GM13976 (cell line): Measurements from ENCODE around the gene PODXL.

Experiments used
- DNase-seq: peaks from one replicate; pipeline ENCODE4 v3.0.0; 2012; ENCODE audit warnings: low spot score
- in situ Hi-C: fragments of 300-500 bp; cut with MboI; formaldehyde crosslinking; loops from one replicate; pipeline ENCODE4 v1.12.0; 2022; ENCODE audit warnings: low sequenced_read_pairs, mixed read lengths, inconsistent platforms; ENCODE audit not compliant: unreplicated experiment
- TF ChIP-seq, protein P1 (sequence below): IDR thresholded peaks from 2 replicates; pipeline ENCODE4 v1.5.1; 2012; ENCODE audit warnings: borderline replicate concordance, mild to moderate bottlenecking; ENCODE audit not compliant: insufficient read depth; ENCODE audit errors: extremely low read depth, missing control alignments, control extremely low read depth

PODXL gene

DNA sequence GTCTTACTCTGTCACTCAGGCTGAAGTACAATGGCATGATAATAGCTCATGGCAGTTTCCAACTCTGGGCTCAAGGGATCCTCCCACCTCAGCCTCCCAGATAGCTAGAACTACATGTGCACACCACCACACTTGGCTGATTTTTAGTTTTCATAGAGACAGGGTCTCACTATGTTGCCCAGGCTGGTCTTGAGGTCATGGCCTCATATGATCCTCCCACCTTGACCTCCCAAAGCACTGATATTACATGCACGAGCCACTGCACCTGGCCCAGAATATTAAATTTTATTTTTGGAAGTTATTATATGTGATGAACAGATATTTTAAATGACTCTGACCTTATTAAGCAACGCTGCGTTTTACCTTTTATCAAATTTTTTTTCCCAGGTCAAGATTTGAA is 94.4 kb downstream of the PODXL start:
- in situ Hi-C loops, result no loop called here
- DNase-seq, result no peak
- TF ChIP-seq, protein P1, sequence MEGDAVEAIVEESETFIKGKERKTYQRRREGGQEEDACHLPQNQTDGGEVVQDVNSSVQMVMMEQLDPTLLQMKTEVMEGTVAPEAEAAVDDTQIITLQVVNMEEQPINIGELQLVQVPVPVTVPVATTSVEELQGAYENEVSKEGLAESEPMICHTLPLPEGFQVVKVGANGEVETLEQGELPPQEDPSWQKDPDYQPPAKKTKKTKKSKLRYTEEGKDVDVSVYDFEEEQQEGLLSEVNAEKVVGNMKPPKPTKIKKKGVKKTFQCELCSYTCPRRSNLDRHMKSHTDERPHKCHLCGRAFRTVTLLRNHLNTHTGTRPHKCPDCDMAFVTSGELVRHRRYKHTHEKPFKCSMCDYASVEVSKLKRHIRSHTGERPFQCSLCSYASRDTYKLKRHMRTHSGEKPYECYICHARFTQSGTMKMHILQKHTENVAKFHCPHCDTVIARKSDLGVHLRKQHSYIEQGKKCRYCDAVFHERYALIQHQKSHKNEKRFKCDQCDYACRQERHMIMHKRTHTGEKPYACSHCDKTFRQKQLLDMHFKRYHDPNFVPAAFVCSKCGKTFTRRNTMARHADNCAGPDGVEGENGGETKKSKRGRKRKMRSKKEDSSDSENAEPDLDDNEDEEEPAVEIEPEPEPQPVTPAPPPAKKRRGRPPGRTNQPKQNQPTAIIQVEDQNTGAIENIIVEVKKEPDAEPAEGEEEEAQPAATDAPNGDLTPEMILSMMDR, result no peak

DNA sequence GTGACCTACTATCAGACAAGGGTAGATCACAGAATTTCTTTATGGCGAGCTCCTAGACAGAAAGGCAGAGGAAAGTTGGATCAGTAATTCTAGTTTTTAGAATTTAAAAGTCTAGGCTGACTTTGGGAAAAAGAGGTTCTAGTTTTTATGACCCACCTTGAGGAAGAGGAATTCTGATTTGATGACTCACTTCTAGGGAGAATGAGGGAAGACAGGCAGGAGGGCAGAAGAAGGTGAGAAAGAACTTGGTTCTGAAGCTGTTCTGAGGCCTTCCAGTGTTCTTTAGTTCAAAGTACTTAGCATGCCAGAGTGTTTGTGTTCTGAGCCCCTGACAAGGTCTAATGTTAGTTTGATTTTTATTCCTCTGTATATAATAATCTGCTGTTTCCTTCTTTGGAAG is 97.2 kb downstream of the PODXL start:
- TF ChIP-seq, protein P1, result no peak
- no peak for DNase-seq
- in situ Hi-C loops, result no loop called here

DNA sequence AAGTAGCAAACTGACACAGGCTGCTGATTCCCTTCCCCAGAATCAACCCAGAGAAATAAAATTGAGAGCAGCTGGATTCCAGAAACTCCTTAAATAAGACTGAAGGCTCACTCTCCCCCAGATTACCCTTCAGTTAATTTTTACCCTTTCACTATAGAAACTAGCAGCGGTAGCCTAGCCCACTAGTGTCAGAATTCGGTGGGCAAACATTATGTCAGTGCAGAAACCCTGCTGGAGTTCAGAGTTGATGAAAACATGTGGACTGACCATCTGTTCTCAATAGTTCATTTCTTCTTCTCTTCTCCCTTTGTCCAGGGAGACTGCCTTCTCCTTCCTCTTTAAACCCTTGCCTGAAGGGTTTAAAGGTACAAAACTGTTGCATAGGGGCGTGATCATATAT is 100.1 kb downstream of the PODXL start:
- DNase-seq, result no peak
- in situ Hi-C loops, result no loop called here
- TF ChIP-seq, protein P1, result no peak

DNA sequence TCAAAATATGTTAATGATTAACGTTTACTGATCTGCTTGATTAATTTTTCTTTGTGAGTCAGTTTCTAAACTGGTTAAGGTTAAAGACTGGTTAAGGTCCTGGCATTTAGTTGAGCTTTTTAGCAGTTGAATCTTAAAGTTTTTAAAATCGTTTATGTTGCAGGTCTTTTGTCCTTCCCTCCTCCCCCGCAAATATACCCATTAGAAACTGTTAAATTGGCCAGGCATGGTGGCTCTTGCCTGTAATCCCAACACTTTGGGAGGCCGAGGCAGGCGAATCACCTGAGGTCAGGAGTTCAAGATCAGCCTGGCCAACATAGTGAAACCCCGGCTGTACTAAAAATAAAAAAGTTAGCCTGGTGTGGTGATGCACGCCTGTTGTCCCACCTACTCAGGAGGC is 100.9 kb downstream of the PODXL start:
- in situ Hi-C loops, result no loop called here
- TF ChIP-seq, protein P1, result no peak
- DNase-seq, result no peak

DNA sequence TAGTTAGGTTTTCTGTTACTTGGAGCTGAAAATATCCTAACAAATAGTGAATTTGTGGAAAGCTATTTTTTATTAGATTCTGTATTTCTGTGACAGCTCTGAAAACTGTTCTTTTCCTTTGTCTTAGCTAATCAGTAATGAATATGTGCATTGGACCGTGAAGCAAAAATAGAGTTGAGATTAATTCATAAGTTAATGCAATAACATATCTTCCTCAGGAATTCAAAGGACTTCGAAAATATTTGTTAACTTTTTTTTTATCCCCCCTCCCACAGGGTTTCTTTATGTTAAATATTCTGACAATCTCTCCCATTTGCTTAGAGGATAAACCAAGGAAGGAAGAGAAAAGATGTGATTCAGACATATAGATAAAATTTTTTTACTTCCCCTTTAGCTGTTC is 101.4 kb downstream of the PODXL start:
- in situ Hi-C loops, result no loop called here
- TF ChIP-seq, protein P1, result no peak
- no peak for DNase-seq

DNA sequence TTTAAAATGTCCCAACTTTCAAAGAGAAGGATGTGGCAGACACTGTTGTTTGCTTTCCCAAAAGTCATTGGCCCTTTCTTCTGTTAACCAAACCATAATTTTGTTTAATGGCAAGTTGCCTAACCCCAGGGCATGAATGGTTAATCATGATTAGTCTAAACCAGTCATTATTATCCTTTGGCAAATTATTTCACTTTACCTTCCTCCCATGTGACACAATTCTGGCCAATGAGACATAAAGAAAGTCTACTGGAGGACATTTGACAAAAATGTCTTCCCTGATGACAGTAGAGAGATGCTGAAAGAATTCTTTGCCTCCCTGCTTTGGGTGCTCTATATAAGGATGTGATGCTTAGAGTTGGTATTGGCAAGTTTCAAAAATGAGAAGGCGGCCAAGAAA is 101.9 kb downstream of the PODXL start:
- TF ChIP-seq, protein P1, result no peak

More for the DNA sequence above, 101.9 kb downstream of the PODXL start:
- in situ Hi-C loops, result no loop called here
- no peak for DNase-seq
